HG02623 (cell line): ENCODE results near the gene AXIN1.
A peak's percentile ranks its signal among the peaks of the same experiment; 100 is the strongest.
"Not testable (repeated sequence)": the region's sequence is repeated elsewhere in the genome, so short reads cannot be mapped to it uniquely, and the experiment has no call there.

Experiments used
- ATAC-seq: cut with Tn5 transposase; IDR thresholded peaks from one replicate; pipeline ENCODE4 v1.9.1; 2021; ENCODE audit warnings: moderate library complexity; ENCODE audit not compliant: unreplicated experiment

Gene AXIN1

DNA sequence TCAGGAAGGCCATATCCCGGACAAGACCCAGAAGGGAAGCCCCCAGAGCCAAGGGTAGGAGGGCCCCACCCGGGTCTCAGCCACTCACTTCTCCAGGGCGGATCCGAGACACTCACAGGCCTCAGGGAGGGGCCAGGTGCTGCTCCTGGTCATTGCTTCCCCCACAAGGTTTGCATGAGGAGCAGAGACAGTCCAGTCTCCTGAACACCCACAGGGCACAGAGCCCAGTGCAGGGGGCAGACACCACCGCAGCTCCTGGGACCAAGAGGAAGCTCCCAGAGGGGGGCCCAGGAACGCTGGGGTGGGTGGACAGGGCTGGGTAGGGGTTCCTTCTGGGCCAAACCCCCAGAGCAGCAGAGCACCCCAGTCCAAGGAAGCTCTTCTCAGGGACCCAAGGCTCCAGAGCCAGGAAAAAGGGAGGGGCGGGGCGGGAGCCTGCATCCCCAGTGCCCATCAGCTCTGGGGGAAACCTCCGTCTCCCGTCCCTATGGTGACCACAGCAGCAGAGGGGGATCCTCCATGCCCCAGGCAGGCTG, 18.5 kb upstream of the AXIN1 start:
- no peak for ATAC-seq

DNA sequence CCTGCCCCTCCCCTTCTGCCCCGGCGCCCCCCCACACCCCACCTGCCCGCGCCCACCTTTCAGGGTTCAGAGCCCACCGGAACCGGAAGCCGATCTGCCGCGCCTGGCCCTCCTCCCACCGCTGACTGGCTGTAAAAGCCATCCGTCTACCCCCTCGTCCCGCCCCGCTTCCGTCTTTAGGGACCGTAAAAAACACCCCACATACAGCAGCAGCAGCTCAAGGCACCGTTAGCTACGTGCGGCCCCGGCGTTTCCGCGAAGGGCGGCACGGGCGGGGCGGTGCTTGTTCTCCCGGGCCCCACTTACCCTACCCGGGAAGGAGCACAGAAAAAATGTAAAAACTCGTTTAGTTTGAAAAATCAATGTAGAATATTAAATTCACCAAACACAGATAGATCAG, 17.9 kb upstream of the AXIN1 start, which contains the start of gene MRPL28:
Gene MRPL28 (minus strand): TSS at position 96 of the 400 bp plus-strand sequence. CDS start 320 bp downstream, outside the sequence.
- ATAC-seq: peak; percentile 74

GRCh38 chr16:369866-370436, 17.4 kb upstream of the AXIN1 start:
- ATAC-seq: no peak

GRCh38 chr16:369275-369865, 16.8 kb upstream of the AXIN1 start:
- ATAC-seq: no peak

DNA sequence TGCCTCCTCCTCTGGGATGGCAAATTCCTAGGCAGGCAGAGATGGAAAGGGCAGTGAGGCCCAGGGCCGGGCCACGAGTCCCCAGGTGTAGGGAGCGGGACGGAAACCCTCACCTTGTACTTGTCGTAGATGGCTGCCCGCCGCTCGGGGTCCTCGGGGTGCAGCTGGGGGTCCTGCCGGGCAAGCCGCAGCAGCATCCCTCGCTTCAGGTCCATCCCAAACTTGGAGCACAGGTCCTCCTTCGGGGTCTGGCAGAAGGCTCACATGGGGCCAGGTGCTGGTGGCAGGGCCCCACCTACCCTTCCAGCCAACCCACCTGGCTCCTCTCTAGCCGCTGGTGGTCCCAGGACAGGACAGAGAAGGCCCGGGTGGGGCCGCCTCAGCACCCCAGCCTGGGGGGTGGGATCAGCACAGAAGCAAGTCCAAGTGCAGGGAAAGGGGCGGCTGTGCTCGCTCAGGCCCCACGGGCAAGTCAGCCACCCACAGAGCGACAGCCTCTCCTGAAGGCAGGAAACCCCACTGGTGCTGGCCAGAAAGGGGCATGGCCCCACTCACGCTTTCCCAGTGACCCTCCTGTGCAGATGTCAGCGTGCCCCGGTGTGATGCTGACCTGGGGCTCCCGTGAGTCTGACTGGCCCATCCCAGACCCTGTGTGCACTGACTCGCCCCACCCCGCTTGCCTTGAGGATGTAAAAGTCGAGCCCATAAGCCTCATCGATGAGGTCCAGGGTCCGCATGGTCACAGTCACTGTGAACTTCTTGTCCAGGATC, 16.1 kb upstream of the AXIN1 start:
- ATAC-seq: no peak

DNA sequence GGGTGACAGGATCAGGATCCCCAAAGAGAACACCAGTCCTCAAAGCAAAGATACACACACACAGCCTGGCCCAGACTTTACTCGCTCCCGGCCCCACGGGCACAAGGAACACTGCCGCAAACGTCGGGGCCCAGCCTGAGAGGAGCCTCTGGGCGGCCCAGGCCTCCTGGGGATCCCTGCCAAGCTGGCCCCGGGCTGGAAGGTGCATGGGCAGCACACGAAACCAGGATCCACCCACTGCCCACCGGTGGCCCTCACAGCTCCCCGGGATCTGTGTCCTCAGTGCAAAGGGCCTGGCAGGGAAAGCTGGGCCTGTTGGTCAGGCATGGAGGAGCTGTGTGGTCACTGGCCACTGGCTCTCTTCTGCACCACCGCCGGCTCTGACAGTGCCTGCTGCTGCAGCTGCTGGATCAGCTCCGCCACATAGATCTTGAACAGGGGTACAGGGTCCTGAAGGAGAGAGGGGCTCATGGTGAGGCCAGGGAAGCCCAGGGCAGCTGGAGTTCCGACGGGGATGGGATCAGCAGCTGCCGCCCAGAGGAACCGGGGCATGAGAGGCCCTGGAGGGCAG, 14.9 kb upstream of the AXIN1 start:
- no peak for ATAC-seq

DNA sequence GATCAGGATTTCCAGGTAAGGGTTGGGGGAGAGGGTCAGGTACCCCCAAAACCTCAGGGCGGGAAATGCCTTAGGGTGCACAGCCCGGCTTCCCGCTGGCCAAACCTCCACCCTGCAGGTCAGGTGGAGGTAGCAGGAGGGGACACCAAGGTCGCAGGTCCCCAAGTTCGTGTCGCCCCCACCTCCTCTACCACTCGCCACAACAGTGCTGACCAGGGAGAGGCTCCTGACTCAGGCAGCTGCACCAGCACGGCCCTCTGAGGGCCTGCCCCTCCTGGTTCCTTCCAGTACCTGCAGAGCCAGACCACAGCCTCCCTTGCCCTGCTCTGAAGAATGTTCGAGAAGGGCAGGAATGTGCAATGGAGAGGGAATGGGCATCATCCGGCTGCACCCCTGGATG, 14.0 kb upstream of the AXIN1 start:
- no peak for ATAC-seq

DNA sequence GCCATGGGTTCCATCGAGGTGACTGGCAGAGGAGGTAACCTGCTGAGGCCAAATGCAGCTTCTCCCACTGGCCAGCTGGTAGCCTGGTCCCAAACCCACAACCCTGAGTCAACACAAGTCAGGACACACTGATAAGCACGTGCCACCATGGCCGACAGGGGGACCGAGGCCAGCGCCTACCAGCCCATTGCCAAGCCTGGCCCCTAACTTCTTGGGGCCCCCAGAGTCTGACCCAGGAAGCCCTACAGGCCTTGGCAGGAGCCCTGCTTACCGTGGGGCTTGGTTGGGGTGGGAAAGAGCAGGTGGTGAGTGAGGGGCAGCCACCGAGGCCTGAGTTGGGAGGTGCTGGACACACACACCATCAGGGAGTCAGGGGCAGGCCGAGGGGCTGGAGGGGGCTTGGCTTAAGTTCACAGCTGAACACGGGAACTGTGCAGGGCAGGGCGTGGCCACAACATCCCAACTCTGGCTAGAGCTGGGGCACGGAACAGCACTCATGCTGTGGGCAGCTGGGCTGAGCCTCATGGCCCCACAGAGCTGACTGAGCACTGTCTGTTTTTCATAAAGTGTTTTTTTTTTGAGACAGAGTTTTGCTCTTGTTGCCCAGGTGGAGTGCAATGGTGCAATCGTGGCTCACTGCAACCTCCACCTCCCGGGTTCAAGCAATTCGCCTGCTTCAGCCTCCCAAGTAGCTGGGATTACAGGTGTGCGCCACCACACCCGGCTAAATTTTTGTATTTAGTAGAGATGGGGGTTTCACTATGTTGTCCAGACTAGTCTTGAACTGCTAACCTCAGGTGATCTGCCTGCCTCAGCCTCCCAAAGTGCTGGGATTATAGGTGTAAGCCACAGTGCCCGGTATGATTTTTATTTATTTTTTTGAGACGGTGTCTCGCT, 12.3 kb upstream of the AXIN1 start:
- no peak for ATAC-seq

GRCh38 chr16:363766-364490, 11.4 kb upstream of the AXIN1 start:
- no peak for ATAC-seq

DNA sequence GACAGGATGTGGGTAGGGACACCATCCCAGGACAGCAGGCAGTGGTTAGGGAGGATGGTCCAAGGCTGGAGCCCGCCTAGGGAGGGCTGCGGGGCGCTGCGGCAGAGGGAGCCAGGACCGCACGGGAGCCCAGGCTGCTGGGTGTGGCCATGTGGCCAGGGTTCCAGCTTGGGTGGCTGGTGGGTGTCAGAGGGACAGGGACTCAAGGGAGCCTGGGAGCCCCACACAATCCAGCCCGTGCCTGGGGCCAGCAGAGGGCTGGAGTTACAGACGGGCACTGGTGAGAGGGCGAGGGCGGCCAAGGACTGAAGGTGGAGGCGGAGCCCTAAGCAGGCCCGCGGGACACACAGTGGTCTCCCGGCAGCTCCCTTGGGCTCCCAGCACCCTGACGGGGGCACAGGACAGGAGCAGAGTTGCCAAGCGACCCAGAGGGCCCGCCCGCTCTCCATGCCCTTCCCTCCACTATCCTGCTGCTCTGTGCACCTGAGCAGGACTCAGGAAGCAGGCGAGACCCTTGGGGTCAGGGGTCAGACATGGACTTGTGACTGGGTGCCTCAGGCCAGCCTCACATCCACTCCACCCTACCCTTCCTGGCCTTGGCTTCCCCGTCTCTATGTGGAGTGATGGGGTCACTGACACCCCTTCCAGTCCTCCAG, 10.7 kb upstream of the AXIN1 start:
- ATAC-seq: no peak

DNA sequence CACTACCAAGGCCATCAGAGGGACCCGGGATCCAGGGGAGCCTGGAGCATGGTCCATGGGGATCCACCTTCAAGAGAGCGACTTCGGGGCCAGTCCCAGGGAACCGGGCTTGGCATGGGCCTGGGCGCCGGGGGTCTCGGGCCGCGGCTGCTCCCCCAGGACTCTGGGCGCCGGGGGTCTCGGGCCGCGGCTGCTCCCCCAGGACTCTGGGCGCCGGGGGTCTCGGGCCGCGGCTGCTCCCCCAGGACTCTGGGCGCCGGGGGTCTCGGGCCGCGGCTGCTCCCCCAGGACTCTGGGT, 10.1 kb upstream of the AXIN1 start:
- not testable (repeated sequence) for ATAC-seq

GRCh38 chr16:361872-362701, 9.6 kb upstream of the AXIN1 start:
- no peak for ATAC-seq

GRCh38 chr16:361341-361871, 8.9 kb upstream of the AXIN1 start:
- no peak for ATAC-seq

DNA sequence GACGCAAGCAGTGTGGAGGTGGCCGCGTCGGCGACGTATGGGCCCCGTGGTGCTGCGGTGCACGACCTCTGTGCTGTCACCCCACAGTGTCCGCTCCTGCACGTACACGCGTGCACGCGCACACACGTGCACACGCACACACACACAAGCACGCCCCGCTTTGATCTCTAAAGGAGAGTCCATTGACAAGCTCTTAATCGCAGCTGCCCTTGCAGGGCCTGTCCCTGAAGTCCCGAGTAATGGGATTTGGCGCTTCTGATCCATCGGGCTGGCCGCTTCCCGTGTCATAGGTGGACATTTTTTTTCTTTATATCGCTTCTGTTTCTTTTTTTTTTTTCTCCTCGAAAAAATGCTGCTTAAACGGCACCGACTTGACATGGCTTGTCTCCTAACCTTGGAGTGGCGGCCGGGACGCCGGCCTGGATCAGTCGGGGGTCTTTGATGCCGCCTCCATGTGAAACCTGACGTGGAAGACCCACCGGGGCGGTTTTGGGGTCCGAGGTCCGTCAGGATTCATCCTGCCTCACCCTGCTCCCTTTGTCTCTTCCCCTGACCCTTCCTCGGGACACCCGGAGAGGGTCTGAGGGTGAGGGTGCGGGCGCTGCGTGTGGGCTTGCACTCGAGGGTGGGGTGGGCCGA, 8.3 kb upstream of the AXIN1 start:
- no peak for ATAC-seq

GRCh38 chr16:359871-360697, 7.6 kb upstream of the AXIN1 start:
- no peak for ATAC-seq

DNA sequence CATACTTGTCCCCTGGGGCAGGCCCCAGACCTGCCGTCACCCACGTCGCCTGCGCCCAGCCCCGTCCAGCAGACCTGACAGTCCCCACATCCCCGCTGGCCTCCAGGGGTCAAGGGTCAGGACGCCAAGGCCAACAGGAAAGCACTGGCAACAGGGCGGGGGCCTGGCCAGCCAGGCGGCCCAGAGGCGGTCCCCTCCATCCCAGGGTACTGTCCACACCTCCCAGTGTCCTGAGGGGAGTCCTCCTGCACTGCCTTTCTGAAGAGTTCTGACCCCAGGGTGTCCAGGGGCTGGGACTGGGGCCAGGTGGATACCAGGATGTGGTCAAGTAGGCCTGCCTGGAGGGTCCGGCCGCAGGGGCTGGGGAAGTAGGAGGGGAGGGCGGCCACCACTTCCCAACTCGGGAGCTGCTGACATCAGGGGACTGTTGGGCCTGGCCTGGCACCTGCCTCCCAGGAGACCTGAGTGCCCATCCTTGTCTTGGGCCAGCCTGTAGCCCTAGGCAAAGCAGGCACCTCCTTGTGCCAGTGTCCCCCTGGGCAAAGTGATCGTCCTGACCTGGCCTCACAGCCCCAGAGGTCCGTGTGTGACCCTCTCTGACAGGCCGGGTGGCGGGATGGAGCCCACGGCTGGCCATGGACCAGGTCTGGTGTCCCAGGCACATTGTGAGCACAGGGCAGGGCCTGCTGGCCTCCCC, 6.7 kb upstream of the AXIN1 start:
- no peak for ATAC-seq

- no peak for ATAC-seq
These were observed 4.2 kb upstream of the AXIN1 start for GRCh38 chr16:356741-357140.
